B cell (primary cell): Measurements from ENCODE around the gene ESYT1. TPM values are rescaled to one million over a fixed set of nuclear protein-coding genes. Genes with fewer than 3 reads are reported as not detected.
A peak's percentile ranks its signal among the peaks of the same experiment; 100 is the strongest.

Experiments
- ATAC-seq: fragments of 200-7000 bp; cut with Tn5 transposase; one replicate; pipeline ENCODE4 v1.10.0; 2021; ENCODE audit warnings: low read depth, mild to moderate bottlenecking, moderate number of reproducible peaks, moderate library complexity
- CTCF ChIA-PET: fragments of 350-600 bp; sonication (Branson Sonifier 250); formaldehyde crosslinking; loops from one replicate; lab custom pipeline; 2021; ENCODE audit warnings: antibody characterized with exemption, inconsistent platforms; lab: Charles Lee
- POLR2A ChIA-PET: fragments of 350-600 bp; sonication (Branson Sonifier 250); formaldehyde crosslinking; loops from one replicate; lab custom pipeline; 2021; ENCODE audit warnings: antibody characterized with exemption; lab: Charles Lee
- DNase-seq: peaks from one replicate; pipeline ENCODE4 v3.0.0; 2013
- H2AFZ ChIP-seq: 2 replicates; pipeline ENCODE4 v1.6.1; 2012; ENCODE audit warnings: mild to moderate bottlenecking, low read depth, low read length; ENCODE audit not compliant: insufficient read depth, poor library complexity, severe bottlenecking
- H3K27ac ChIP-seq, 2 donors: 1 replicate in 1 of 2; 2 replicates in 1 of 2; pipeline ENCODE4 v1.5.1; 2012 to 2013; ENCODE audit warnings: low read length in 2 of 2, mild to moderate bottlenecking in 2 of 2, moderate library complexity in 1 of 2
- H3K27me3 ChIP-seq, 4 experiments: fragments of 200-600 bp in 1 of 4; sonication (generic) in 1 of 4; replicated peaks in 1 of 4; 1 replicate in 2 of 4; 2 replicates in 2 of 4; pipeline versions ENCODE4 v1.6.1 to v1.7.0; 2013 to 2016; ENCODE audit warnings: low read length in 3 of 4, mild to moderate bottlenecking in 2 of 4, mixed read lengths in 1 of 4, moderate library complexity in 1 of 4; ENCODE audit not compliant: insufficient read depth in 4 of 4, control insufficient read depth in 3 of 4; ENCODE audit errors: control extremely low read depth in 1 of 4
- H3K36me3 ChIP-seq, 2 experiments: replicated peaks in 1 of 2; 1 replicate in 1 of 2; 2 replicates in 1 of 2; pipeline versions ENCODE4 v1.6.1 to v1.7.1; 2013; ENCODE audit warnings: low read length in 1 of 2; ENCODE audit not compliant: insufficient read depth in 2 of 2, control insufficient read depth in 1 of 2; ENCODE audit errors: control extremely low read depth in 1 of 2, extremely low read depth in 1 of 2
- H3K4me1 ChIP-seq, 2 donors: fragments of 200-600 bp in 1 of 2; sonication (generic) in 1 of 2; 1 replicate in 1 of 2; 2 replicates in 1 of 2; pipeline versions ENCODE4 v1.5.1 to v1.6.1; 2013 to 2017; ENCODE audit warnings: low read length in 2 of 2; ENCODE audit not compliant: control insufficient read depth in 2 of 2, insufficient read depth in 2 of 2
- H3K4me2 ChIP-seq: replicated peaks from 2 replicates; pipeline ENCODE3; 2012; ENCODE audit warnings: mild to moderate bottlenecking, low read depth, low read length; ENCODE audit not compliant: poor library complexity, severe bottlenecking
- H3K4me3 ChIP-seq, 5 experiments: fragments of 200-600 bp in 1 of 5; sonication (generic) in 1 of 5; 1 replicate in 3 of 5; 2 replicates in 2 of 5; pipeline versions ENCODE4 v1.5.1 to v1.7.0; 2011 to 2016; ENCODE audit warnings: low read length in 4 of 5, mild to moderate bottlenecking in 4 of 5, low read depth in 2 of 5, control low read depth in 1 of 5, moderate library complexity in 1 of 5; ENCODE audit not compliant: insufficient read depth in 1 of 5; ENCODE audit errors: control extremely low read depth in 1 of 5, extremely low read depth in 1 of 5
- H3K79me2 ChIP-seq: fragments of 200-600 bp; sonication (generic); one replicate; pipeline ENCODE4 v1.6.0; 2016; ENCODE audit warnings: low read length; ENCODE audit not compliant: control insufficient read depth, insufficient read depth
- H3K9ac ChIP-seq: fragments of 200-600 bp; sonication (generic); 2 replicates; pipeline ENCODE4 v1.6.1; 2017; ENCODE audit warnings: mild to moderate bottlenecking, low read length, moderate library complexity
- H3K9me3 ChIP-seq, 3 donors: one replicate each; pipeline versions ENCODE4 v1.6.1 to v1.7.1; 2013; ENCODE audit warnings: low read length in 2 of 3; ENCODE audit not compliant: control insufficient read depth in 2 of 3, insufficient read depth in 1 of 3; ENCODE audit errors: control extremely low read depth in 1 of 3
- H4K20me1 ChIP-seq: 2 replicates; pipeline ENCODE4 v1.6.0; 2012; ENCODE audit warnings: mild to moderate bottlenecking, low read length; ENCODE audit not compliant: insufficient read depth, control insufficient read depth, poor library complexity, severe bottlenecking
- H3K27ac Mint-ChIP-seq: one replicate; pipeline ENCODE4 v1.8.0; 2021; ENCODE audit warnings: mixed read lengths
- H3K27me3 Mint-ChIP-seq: one replicate; pipeline ENCODE4 v1.8.0; 2021; ENCODE audit warnings: mixed read lengths
- H3K4me1 Mint-ChIP-seq: one replicate; pipeline ENCODE4 v1.8.0; 2021; ENCODE audit warnings: mixed read lengths
- H3K4me3 Mint-ChIP-seq: one replicate; pipeline ENCODE4 v1.8.0; 2021; ENCODE audit warnings: mixed read lengths
- H3K9me3 Mint-ChIP-seq: one replicate; pipeline ENCODE4 v1.8.0; 2022; ENCODE audit warnings: mixed read lengths; ENCODE audit not compliant: insufficient read depth
- CTCF ChIP-seq: fragments of 200-600 bp; IDR thresholded peaks from one replicate; pipeline ENCODE4 v1.8.0; 2022; ENCODE audit warnings: antibody characterized with exemption, mild to moderate bottlenecking
- EZH2 ChIP-seq: IDR thresholded peaks from 2 replicates; pipeline ENCODE4 v1.6.1; 2012; ENCODE audit warnings: borderline replicate concordance, low read depth, mild to moderate bottlenecking, moderate library complexity, low read length; ENCODE audit not compliant: insufficient read depth, poor library complexity, severe bottlenecking
- WGBS: methylation state at CpG from one replicate; pipeline ENCODE4 v1.1.5; 2013; ENCODE audit warnings: missing lambda C conversion rate; ENCODE audit not compliant: insufficient coverage; 5-methylcytosine and 5-hydroxymethylcytosine counted together
- intact Hi-C: fragments of 100-400 bp; cut with micrococcal nuclease; formaldehyde crosslinking; loops from one replicate; pipeline ENCODE4 v1.10.0; 2022
- polyA plus RNA-seq: library from polyadenylated mRNA; depleted of rRNA; stranded (reverse); fragments of >200 nt; gene quantifications from 2 replicates; pipeline ENCODE4 v1.2.3, GENCODE V29; 2012
- total RNA-seq, 2 donors: library from RNA; stranded (reverse); fragments of 120-200 nt in 1 of 2; gene quantifications; 1 replicate in 1 of 2; 2 replicates in 1 of 2; pipeline versions ENCODE4 v1.2.3 to v1.2.4, GENCODE V29; 2013 to 2022

Gene ESYT1
- total and polyA plus RNA-seq, 2 donors (not counting 1 experiment from before 2014, with no cell fraction given), result 154 to 162 TPM

GRCh38 chr12:56081393-56082347 is 46.4 kb upstream of the ESYT1 start:
- H3K9me3 Mint-ChIP-seq, result no peaks in the 10 kb centered on the region
- H3K4me3 Mint-ChIP-seq, result peak overlapping the region; percentile 10
- no peak for TF ChIP-seq CTCF
- POLR2A ChIA-PET, result no interaction called here
- Histone ChIP-seq H3K27me3 (peaks cover 0 to 46% (median 17%) of the 10 kb centered on the region in 4 experiments), H3K4me3 (no peak overlapping the region), H3K36me3 (no peaks in the 10 kb centered on the region), H4K20me1 (no peaks in the 10 kb centered on the region), H3K27ac (no peak overlapping the region), H3K9ac (no peak overlapping the region), H3K4me1 (peaks cover 18 to 22% of the 10 kb centered on the region in 2 donors), H3K4me2 (no peak overlapping the region), H3K79me2 (no peaks in the 10 kb centered on the region), H3K9me3 (peaks cover 0 to 12% (median 0%) of the 10 kb centered on the region in 3 donors), H2AFZ (no peak overlapping the region)
- peaks cover 12% of the 10 kb centered on the region for H3K4me1 Mint-ChIP-seq
- H3K27ac Mint-ChIP-seq, result no peak overlapping the region
- CTCF ChIA-PET, result interaction anchor here (1.4 kb wide), 1 partner anchor 36 kb away, joined by 3 read pairs; the partner anchor contains the start of gene ZC3H10
- peaks cover 23% of the 10 kb centered on the region for H3K27me3 Mint-ChIP-seq
- no peak for DNase-seq
- ATAC-seq, result no peak
- intact Hi-C loops, result no loop called here
- 90% methylated on average over 2 of the region's 6 CpGs for WGBS

DNA sequence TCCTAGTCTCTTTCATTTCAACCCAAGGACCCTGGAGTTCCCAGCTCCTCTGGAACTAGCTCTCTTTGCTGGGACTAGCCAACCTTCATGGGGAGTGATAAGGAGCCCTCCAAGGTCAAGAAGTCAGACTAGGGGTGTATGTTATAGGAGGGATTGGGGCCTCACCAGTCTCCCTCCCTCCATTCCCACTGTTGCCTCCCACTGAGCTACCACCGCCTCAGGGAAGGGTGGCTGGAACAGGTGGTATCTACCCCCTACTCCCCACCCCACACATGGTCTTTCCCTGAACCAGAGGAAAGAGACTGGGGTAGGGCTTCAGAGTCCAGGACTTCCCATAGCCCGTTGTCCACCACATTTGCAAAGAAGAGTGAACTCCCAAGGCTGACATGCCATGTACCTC is 45.7 kb upstream of the ESYT1 start:
- ChIA-PET POLR2A (no interaction called here), CTCF (no interaction called here)
- intact Hi-C loops, result no loop called here
- Histone ChIP-seq H3K4me2 (no peak overlapping the region), H3K9me3 (peaks cover 0 to 12% (median 0%) of the 10 kb centered on the region in 3 donors), H3K4me1 (peaks cover 18 to 22% of the 10 kb centered on the region in 2 donors), H2AFZ (no peak overlapping the region), H3K79me2 (no peaks in the 10 kb centered on the region), H3K36me3 (no peaks in the 10 kb centered on the region), H3K9ac (no peak overlapping the region), H3K4me3 (no peak overlapping the region), H3K27ac (no peak overlapping the region), H3K27me3 (peaks cover 0 to 46% (median 17%) of the 10 kb centered on the region in 4 experiments), H4K20me1 (no peaks in the 10 kb centered on the region)
- WGBS, result no CpG with 5 or more reads among the region's 2 CpGs
- ATAC-seq, result no peak
- Mint-ChIP-seq H3K27ac (no peak overlapping the region), H3K27me3 (peaks cover 23% of the 10 kb centered on the region), H3K4me3 (no peak overlapping the region), H3K4me1 (peaks cover 12% of the 10 kb centered on the region), H3K9me3 (no peaks in the 10 kb centered on the region)
- no peak for TF ChIP-seq EZH2
- DNase-seq, result no peak
